Stimulated activated CD8-positive, alpha-beta memory T cell treated with anti-CD3 and anti-CD28 coated beads, Interleukin-4, amount 100 ng/mL, for 4 hours (primary cell): ENCODE measurements around the gene RBMS1.

Source experiments
- DNase-seq, 2 donors: peaks; one replicate each; pipeline ENCODE4 v3.0.0-alpha.2; 2020; ENCODE audit warnings: low read depth in 2 of 2, low spot score in 1 of 2

RBMS1 gene

DNA sequence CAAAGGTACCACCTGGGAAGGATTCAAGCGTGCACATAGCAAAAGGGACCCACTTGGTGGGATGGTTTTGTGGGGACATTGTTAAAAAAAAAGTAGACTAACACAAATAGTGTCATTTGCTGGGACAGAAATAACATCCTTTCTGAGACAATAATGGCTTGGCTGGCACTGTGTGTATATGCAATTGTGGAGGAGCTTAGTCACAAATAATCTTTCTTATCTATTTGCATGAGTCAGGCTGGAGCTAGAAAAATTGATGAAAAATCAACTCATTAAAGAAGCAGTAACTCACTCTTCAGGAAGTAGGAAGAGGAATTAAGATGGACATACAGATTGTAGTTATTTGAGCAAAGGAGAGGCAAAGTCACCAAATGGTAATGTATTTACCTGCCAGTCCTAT lies 264.0 kb downstream of the RBMS1 start:
- DNase-seq = no peak

DNA sequence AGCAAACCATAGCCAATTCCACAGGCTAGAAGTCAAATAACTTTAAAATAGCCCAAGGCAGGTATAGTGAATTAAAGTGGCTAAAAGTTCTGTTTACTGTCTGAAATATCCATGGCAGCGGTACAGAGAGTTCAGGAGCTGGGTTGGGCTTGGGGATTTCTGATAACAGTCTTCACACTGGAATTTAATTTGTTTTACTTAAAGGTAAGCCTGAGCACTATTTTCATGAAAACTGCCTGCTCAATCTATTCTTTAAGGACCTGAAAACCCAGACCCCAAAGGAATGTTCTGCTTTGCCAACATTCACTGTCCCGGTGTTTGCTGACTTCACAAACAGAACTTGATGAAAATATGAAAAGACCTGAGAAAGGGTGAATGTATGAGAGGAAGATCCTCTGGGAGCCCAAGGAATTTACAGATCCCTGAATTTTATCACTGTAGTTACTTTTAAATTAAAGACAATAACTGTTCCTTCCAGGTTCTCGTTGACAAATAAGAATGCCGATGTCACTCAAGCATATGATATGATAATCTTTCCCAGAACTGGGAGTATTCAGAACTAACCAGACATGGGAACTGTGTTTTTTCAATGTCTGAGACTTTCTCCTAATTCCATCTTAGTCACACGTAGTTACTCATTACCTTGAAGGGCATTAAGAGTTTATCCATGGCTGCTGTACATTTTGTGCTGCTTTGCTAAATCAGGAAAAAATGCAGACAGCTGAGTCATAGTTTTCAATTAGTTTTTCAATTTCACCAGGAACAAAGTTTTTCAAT lies 265.3 kb downstream of the RBMS1 start:
- DNase-seq = no peak

DNA sequence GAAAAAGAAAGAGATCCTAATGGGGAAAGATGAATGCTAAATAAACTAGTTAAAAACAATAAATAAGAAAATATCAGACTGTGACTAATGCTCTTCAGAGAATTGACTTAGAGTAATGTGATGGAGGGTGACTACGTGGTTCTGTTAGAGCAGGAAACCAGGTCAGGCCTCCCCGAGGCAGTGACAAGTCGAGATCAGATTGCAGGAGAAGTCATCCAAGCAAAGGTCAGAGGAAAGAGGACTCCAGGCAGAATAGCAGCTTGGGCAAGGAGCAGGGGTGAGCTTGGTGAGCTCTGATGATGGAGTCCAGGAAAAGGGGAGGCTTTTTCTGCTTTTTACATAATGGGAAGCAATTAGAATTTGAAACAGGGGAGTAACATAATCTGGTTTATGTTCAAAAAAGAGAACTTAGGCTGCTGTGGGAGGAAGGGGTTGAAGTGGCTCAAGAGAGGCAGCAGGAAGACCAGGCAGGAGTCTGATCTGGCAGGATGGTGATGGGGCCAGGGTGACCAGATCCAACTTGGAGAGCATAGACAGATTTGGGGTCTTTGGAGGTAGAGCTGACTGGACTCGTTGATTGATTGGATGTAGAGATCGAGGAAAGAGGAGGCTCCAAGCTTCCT lies 266.2 kb downstream of the RBMS1 start:
- no peak for DNase-seq

DNA sequence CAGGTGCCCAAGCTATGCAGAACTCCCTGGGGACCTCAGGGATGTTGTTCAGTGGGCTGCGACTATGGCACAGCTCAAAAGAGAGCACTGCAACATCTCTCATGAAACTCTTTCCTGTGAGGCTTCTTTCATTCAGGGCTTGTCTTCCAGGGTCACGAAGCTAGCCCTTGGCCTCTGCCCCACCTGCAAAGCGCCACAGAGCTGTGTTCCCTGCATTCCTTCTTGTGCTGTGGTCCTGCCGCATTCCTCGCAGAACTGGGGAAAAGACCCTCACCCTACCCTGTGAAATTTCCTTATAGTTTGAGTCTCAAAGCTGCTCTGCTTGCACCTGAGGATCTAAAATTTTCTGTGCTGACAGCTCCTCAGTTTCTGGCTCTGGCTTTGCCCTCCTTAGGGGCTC lies 267.2 kb downstream of the RBMS1 start:
- DNase-seq = no peak

DNA sequence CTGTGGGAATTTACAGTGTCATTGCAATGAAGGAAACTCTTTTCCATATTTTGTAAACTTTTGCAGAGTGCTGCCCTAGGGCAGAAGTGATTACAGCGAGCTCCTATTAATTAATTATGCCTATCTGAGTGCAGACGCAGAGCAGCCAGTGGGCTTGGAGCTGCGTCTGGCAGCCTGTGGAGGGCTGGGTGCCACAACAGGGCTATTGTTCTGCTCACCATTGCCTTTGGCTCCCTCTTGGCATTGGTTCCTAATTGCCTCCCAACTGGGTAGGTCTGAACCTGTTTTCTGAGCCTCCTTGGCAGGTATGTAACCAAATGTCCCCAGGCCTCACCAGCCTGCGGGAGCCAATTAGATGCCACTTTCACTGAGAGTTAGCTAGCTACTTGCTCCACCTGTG lies 267.9 kb downstream of the RBMS1 start:
- DNase-seq = no peak

DNA sequence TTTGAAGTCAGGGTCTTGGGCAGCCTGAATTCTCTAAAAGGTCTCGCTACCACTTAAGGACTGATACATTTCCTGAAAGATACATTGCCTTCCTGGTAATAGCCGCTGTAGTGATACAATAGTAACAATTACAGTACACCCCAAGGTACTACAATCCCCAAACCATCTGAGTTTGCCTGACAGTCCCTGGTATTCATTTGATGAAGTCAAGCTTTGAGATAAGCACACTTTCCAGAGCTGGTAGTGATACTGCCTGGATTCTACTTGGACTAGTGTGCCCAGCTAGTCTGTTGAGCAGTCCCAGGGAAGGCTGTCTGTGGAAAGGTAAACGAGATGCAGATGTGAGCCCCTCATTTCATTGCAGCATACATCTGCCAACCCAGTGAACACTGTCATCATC lies 269.1 kb downstream of the RBMS1 start:
- no peak for DNase-seq

DNA sequence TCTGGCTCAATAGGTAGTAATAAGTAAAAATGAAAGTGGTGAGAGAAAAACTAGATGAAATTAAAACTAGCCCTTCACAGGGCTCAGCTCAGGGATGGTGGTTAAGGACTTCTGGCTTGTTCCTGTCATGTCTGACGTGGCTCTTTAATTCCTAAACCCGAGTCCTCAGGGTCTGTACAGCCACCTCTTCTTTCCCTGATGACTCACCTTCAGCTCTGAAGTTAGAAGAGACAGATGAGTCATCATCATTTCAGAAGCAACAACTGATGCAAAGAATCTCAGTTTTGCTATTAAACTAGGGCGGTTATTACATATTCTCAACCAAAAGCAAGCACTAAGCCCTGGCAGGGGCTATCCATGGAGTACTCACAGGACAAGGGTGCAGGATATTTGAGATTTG lies 269.5 kb downstream of the RBMS1 start:
- no peak for DNase-seq

DNA sequence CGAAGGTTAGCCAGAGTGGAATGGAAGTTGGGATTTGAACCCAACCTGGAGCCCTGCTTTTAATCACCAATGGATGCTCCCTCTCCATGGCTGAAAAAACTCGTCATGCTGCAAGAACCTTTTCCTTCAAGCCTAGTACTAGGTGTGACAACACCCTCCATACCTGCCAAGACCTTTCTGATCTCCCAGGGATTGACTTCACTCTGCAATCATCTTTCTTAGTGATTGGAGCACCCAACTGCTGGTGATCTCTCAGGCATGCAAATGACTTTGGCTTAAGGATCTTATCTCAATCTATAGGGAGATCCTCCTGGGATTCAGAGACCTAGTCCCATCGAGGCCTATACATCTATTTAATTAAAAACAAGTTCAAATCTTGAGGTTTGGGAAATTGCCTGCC lies 270.0 kb downstream of the RBMS1 start:
- DNase-seq = no peak

DNA sequence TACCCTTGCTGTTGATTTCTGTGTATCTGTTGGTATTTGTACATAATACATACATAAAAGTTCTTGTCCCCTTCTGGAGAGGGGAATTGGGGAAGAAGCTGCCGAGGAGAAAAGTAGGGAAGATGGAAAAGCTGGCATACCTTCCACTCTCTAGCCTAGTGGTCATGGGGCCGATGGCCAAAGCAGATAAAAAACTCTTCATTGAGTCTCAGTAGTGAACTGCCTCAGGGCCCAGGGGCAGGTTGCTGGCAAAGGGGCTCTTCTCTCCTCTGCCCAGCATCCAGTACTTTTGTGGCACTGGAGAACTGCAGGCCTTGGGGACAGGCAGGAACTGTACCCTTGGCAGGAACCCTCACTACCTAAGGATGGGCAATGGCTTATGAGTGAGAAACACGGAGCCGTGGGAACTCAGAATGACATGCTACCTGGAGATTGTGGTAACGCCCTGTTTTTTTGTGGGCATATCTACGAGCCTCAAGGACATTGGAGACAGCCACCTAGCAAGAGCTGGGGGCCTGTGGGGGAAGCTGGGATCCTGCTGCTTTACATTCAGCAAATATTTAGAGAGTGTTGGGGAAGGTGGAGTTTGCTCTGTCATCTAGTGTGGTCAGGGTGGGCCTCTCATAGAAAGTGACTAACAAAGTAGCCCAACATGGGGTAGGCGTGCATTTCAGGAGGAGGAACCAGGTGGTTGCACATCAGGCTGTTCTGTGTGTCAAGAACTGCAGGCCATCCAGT lies 270.9 kb downstream of the RBMS1 start:
- DNase-seq = no peak
